IMR-90 (cell line): ENCODE data around the gene C10orf67. TPM values are rescaled to one million over a fixed set of nuclear protein-coding genes. Genes with fewer than 3 reads are reported as not detected.

Experiments used
- ATAC-seq: fragments of 200-7000 bp; cut with Tn5 transposase; 2 replicates; pipeline ENCODE4 v1.9.1; 2020; ENCODE audit warnings: low read depth, mild to moderate bottlenecking, moderate library complexity
- BruUV-seq: library from RNA; stranded (reverse); fragments of 400-500 nt; replicated peaks from 2 replicates; lab custom pipeline; 2021; lab: Mats Ljungman, UMichigan
- CTCF ChIA-PET: fragments of 300-600 bp; formaldehyde crosslinking; extraction: SDS; loops from one replicate; lab custom pipeline; 2021; ENCODE audit warnings: antibody characterized with exemption; lab: Yijun Ruan, JAX
- POLR2A ChIA-PET: fragments of 300-600 bp; sonication (Branson Sonifier 250); formaldehyde crosslinking; loops from one replicate; lab custom pipeline; 2022; ENCODE audit warnings: antibody characterized with exemption; ENCODE audit not compliant: unreplicated experiment; lab: Charles Lee
- DNase-seq: peaks from one replicate; pipeline ENCODE4 v3.0.0; 2013
- H2AFZ ChIP-seq: replicated peaks from 2 replicates; pipeline ENCODE3; 2013; ENCODE audit warnings: low read length, mild to moderate bottlenecking; ENCODE audit not compliant: poor library complexity
- H2AK5ac ChIP-seq: 2 replicates; pipeline ENCODE4 v1.6.1; 2013; ENCODE audit warnings: low read depth, low read length, inconsistent platforms
- H2AK9ac ChIP-seq: replicated peaks from 2 replicates; pipeline ENCODE3; 2013; ENCODE audit warnings: mild to moderate bottlenecking, low read depth, low read length, moderate library complexity; ENCODE audit not compliant: poor library complexity
- H2BK120ac ChIP-seq: 2 replicates; pipeline ENCODE4 v1.6.1; 2013; ENCODE audit warnings: low read depth, low read length, inconsistent platforms
- H2BK15ac ChIP-seq: 3 replicates; pipeline ENCODE4 v1.6.1; 2013; ENCODE audit warnings: low read depth, low read length, inconsistent platforms
- H2BK20ac ChIP-seq: 2 replicates; pipeline ENCODE4 v1.6.1; 2013; ENCODE audit warnings: low read depth, mild to moderate bottlenecking, inconsistent platforms, low read length, moderate library complexity
- H2BK5ac ChIP-seq: 2 replicates; pipeline ENCODE4 v1.6.1; 2013; ENCODE audit warnings: mild to moderate bottlenecking, low read depth, low read length, inconsistent platforms; ENCODE audit not compliant: poor library complexity, severe bottlenecking
- H3K14ac ChIP-seq: replicated peaks from 2 replicates; pipeline ENCODE4 v1.6.1; 2013; ENCODE audit warnings: low read depth, low read length, inconsistent platforms
- H3K18ac ChIP-seq: 2 replicates; pipeline ENCODE4 v1.6.1; 2013; ENCODE audit warnings: low read depth, low read length, control low read depth
- H3K23ac ChIP-seq: 2 replicates; pipeline ENCODE4 v1.6.1; 2013; ENCODE audit warnings: low read depth, low read length, inconsistent platforms
- H3K27ac ChIP-seq: 2 replicates; pipeline ENCODE4 v1.5.1; 2013; ENCODE audit warnings: mild to moderate bottlenecking, control low read depth, low read length; ENCODE audit not compliant: insufficient read depth
- H3K27me3 ChIP-seq: 2 replicates; pipeline ENCODE4 v1.6.1; 2013; ENCODE audit warnings: low read length; ENCODE audit not compliant: control insufficient read depth, insufficient read depth
- H3K36me3 ChIP-seq: 2 replicates; pipeline ENCODE4 v1.6.1; 2013; ENCODE audit warnings: low read length, mixed read lengths; ENCODE audit not compliant: control insufficient read depth, insufficient read depth
- H3K4ac ChIP-seq: 2 replicates; pipeline ENCODE4 v1.6.1; 2013; ENCODE audit warnings: low read depth, low read length, inconsistent platforms
- H3K4me1 ChIP-seq: 2 replicates; pipeline ENCODE4 v1.6.1; 2013; ENCODE audit warnings: low read length, mixed read lengths; ENCODE audit not compliant: control insufficient read depth, insufficient read depth
- H3K4me2 ChIP-seq: 2 replicates; pipeline ENCODE4 v1.6.1; 2013; ENCODE audit warnings: low read depth, mild to moderate bottlenecking, control low read depth, low read length, moderate library complexity
- H3K4me3 ChIP-seq: 2 replicates; pipeline ENCODE4 v1.5.1; 2013; ENCODE audit warnings: low read depth, mild to moderate bottlenecking, control low read depth, low read length, moderate library complexity; ENCODE audit not compliant: insufficient read depth
- H3K56ac ChIP-seq: 2 replicates; pipeline ENCODE4 v1.6.1; 2013; ENCODE audit warnings: low read length, inconsistent platforms; ENCODE audit not compliant: insufficient read depth; ENCODE audit errors: extremely low read depth
- H3K79me1 ChIP-seq, 2 experiments: 2 replicates each; pipeline ENCODE4 v1.6.1; 2013; ENCODE audit warnings: low read length in 2 of 2, inconsistent platforms in 1 of 2, low read depth in 1 of 2
- H3K9ac ChIP-seq: 2 replicates; pipeline ENCODE4 v1.6.1; 2013; ENCODE audit warnings: low read depth, low read length, control low read depth
- H3K9me1 ChIP-seq: 2 replicates; pipeline ENCODE4 v1.6.1; 2013; ENCODE audit warnings: low read length, inconsistent platforms; ENCODE audit not compliant: insufficient read depth
- H3K9me3 ChIP-seq: 2 replicates; pipeline ENCODE4 v1.6.1; 2013; ENCODE audit warnings: low read length; ENCODE audit not compliant: control insufficient read depth, insufficient read depth
- H4K20me1 ChIP-seq: 2 replicates; pipeline ENCODE4 v1.6.1; 2013; ENCODE audit warnings: low read length, inconsistent platforms; ENCODE audit not compliant: insufficient read depth
- H4K5ac ChIP-seq: 2 replicates; pipeline ENCODE4 v1.6.1; 2013; ENCODE audit warnings: mild to moderate bottlenecking, low read depth, low read length, control low read depth
- H4K8ac ChIP-seq, 2 experiments: 2 replicates each; pipeline ENCODE4 v1.6.1; 2013; ENCODE audit warnings: low read depth in 2 of 2, low read length in 2 of 2, control low read depth in 1 of 2, inconsistent platforms in 1 of 2
- H4K91ac ChIP-seq: 2 replicates; pipeline ENCODE4 v1.6.1; 2013; ENCODE audit warnings: low read depth, low read length, inconsistent platforms; ENCODE audit not compliant: insufficient read depth
- BHLHE40 ChIP-seq: fragments of 150-350 bp; IDR thresholded peaks from 2 replicates; pipeline ENCODE4 v1.6.1; 2016; ENCODE audit warnings: mild to moderate bottlenecking, low read depth, low read length
- NFE2L2 ChIP-seq: fragments of 150-350 bp; IDR thresholded peaks from 2 replicates; pipeline ENCODE4 v1.6.1; 2016; ENCODE audit warnings: low read depth, mild to moderate bottlenecking, low read length
- POLR2A ChIP-seq: IDR thresholded peaks from 2 replicates; pipeline ENCODE4 v1.6.1; 2012; ENCODE audit warnings: mild to moderate bottlenecking, low read depth, low read length
- RAD21 ChIP-seq: IDR thresholded peaks from 2 replicates; pipeline ENCODE4 v1.6.1; 2012; ENCODE audit warnings: low read length, improper control_type of control experiment
- WGBS, 2 experiments: methylation state at CpG; one replicate each; pipeline versions ENCODE4 v1.1.5 to v1.1.7; 2013; ENCODE audit warnings: missing lambda C conversion rate in 2 of 2; ENCODE audit not compliant: insufficient read length in 1 of 2; ENCODE audit errors: extremely low coverage in 2 of 2; 5-methylcytosine and 5-hydroxymethylcytosine counted together
- dilution Hi-C: fragments of 300-500 bp; cut with HindIII; formaldehyde crosslinking; loops from one replicate; pipeline ENCODE4 v1.14.3; 2018; ENCODE audit warnings: low sequenced_read_pairs; ENCODE audit not compliant: unreplicated experiment
- in situ Hi-C: fragments of 300-500 bp; cut with MboI; formaldehyde crosslinking; loops from 3 replicates; pipeline ENCODE4 v1.14.3; 2019; ENCODE audit warnings: low sequenced_read_pairs, inconsistent platforms, mixed read lengths
- intact Hi-C: fragments of 100-400 bp; cut with micrococcal nuclease; formaldehyde crosslinking; loops from 2 replicates; pipeline ENCODE4 v1.10.0; 2022
- polyA plus RNA-seq, 3 experiments: library from polyadenylated mRNA; depleted of rRNA; stranded (reverse); fragments of >200 nt; gene quantifications; 2 replicates each; pipeline ENCODE4 v1.2.3, GENCODE V29; 2012; ENCODE audit warnings: low replicate concordance in 1 of 3
- total RNA-seq: library from RNA; depleted of rRNA; stranded (reverse); fragments of >200 nt; gene quantifications from 2 replicates; pipeline ENCODE4 v1.2.3, GENCODE V29; 2012
- TF ChIP-seq, protein P1 (sequence below): conservative IDR thresholded peaks from 2 replicates; pipeline ENCODE4 v1.5.1; 2012; ENCODE audit warnings: mild to moderate bottlenecking, low read depth, low read length, improper control_type of control experiment
- TF ChIP-seq, protein P2 (sequence below): fragments of 150-350 bp; IDR thresholded peaks from 2 replicates; pipeline ENCODE4 v1.6.1; 2016; ENCODE audit warnings: low read depth, mild to moderate bottlenecking, low read length, moderate library complexity, borderline replicate concordance

Gene C10orf67
- total and polyA plus RNA-seq, 2 of the 4 experiments (the other 2 are of a cell fraction), result 0.15 to 0.18 TPM

GRCh38 chr10:23191764-23192711, 152.6 kb downstream of the C10orf67 start, which contains the start of gene PTF1A:
TSS of gene PTF1A (plus strand) at chr10:23192312. CDS start at chr10:23192531, 219 bp downstream.
- Histone ChIP-seq H3K9ac (no peak within 1 kb of the TSS), H3K4ac (no peak within 1 kb of the TSS), H3K4me1 (no peaks in the 10 kb centered on the region), H3K79me1 (no peaks in the 10 kb centered on the region), H3K9me3 (peaks cover 4% of the 10 kb centered on the region; the same call in 1 of the 2 replicates), H3K9me1 (no peaks in the 10 kb centered on the region), H4K8ac (no peak within 1 kb of the TSS), H3K36me3 (no peaks in the 10 kb centered on the region), H2AK9ac (no peak within 1 kb of the TSS), H3K56ac (no peak within 1 kb of the TSS), H3K27ac (no peak within 1 kb of the TSS), H3K4me3 (no peak within 1 kb of the TSS), H2AFZ (peak within 1 kb of the TSS; percentile 43), H4K20me1 (no peaks in the 10 kb centered on the region), H3K27me3 (peaks cover 58% of the 10 kb centered on the region), H4K5ac (no peak within 1 kb of the TSS), H3K18ac (no peak within 1 kb of the TSS), H3K14ac (no peak within 1 kb of the TSS), H2BK120ac (no peak within 1 kb of the TSS), H4K91ac (no peak within 1 kb of the TSS), H2AK5ac (no peak within 1 kb of the TSS), H2BK15ac (no peak within 1 kb of the TSS), H3K23ac (no peak within 1 kb of the TSS), H2BK5ac (no peak within 1 kb of the TSS), H3K4me2 (no peak within 1 kb of the TSS), H2BK20ac (no peak within 1 kb of the TSS)
- CTCF ChIA-PET, result no interaction called here
- in situ Hi-C loops, result no loop called here
- WGBS, 2 experiments, result 9% methylated on average over 39 of the region's 107 CpGs; no CpG with 5 or more reads in 1 of the 2 experiments
- BruUV-seq, result no TSS peak
- intact Hi-C loops, result no loop called here
- POLR2A ChIA-PET, result no interaction called here
- dilution Hi-C loops, result no loop called here
- peak; percentile 29; the same call in 1 of the 2 replicates for ATAC-seq
- no peak for TF ChIP-seq BHLHE40
- TF ChIP-seq POLR2A, result no peak
- TF ChIP-seq, protein P1, sequence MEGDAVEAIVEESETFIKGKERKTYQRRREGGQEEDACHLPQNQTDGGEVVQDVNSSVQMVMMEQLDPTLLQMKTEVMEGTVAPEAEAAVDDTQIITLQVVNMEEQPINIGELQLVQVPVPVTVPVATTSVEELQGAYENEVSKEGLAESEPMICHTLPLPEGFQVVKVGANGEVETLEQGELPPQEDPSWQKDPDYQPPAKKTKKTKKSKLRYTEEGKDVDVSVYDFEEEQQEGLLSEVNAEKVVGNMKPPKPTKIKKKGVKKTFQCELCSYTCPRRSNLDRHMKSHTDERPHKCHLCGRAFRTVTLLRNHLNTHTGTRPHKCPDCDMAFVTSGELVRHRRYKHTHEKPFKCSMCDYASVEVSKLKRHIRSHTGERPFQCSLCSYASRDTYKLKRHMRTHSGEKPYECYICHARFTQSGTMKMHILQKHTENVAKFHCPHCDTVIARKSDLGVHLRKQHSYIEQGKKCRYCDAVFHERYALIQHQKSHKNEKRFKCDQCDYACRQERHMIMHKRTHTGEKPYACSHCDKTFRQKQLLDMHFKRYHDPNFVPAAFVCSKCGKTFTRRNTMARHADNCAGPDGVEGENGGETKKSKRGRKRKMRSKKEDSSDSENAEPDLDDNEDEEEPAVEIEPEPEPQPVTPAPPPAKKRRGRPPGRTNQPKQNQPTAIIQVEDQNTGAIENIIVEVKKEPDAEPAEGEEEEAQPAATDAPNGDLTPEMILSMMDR, result no peak
- TF ChIP-seq RAD21, result no peak
- TF ChIP-seq, protein P2, sequence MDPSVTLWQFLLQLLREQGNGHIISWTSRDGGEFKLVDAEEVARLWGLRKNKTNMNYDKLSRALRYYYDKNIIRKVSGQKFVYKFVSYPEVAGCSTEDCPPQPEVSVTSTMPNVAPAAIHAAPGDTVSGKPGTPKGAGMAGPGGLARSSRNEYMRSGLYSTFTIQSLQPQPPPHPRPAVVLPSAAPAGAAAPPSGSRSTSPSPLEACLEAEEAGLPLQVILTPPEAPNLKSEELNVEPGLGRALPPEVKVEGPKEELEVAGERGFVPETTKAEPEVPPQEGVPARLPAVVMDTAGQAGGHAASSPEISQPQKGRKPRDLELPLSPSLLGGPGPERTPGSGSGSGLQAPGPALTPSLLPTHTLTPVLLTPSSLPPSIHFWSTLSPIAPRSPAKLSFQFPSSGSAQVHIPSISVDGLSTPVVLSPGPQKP, result no peak
- no peak for TF ChIP-seq NFE2L2
- DNase-seq, result no peak
